Lower leg skin (tissue), 3 donors: Measurements from ENCODE around the gene ICOS.

Experiments used
- POLR2A ChIP-seq, 2 donors: fragments of 450-650 bp; IDR thresholded peaks; one replicate each; pipeline ENCODE4 v1.6.1; 2016 to 2017; ENCODE audit warnings: antibody characterized with exemption in 2 of 2, mild to moderate bottlenecking in 1 of 2, moderate library complexity in 1 of 2
- TF ChIP-seq, protein P1 (sequence below), 3 donors: fragments of 450-650 bp; IDR thresholded peaks; one replicate each; pipeline ENCODE4 v1.5.1; 2016; ENCODE audit warnings: antibody characterized with exemption in 3 of 3, mild to moderate bottlenecking in 3 of 3, moderate library complexity in 2 of 3

GRCh38 chr2:203909261-203909967 lies 27.1 kb upstream of the ICOS start:
- TF ChIP-seq, protein P1, sequence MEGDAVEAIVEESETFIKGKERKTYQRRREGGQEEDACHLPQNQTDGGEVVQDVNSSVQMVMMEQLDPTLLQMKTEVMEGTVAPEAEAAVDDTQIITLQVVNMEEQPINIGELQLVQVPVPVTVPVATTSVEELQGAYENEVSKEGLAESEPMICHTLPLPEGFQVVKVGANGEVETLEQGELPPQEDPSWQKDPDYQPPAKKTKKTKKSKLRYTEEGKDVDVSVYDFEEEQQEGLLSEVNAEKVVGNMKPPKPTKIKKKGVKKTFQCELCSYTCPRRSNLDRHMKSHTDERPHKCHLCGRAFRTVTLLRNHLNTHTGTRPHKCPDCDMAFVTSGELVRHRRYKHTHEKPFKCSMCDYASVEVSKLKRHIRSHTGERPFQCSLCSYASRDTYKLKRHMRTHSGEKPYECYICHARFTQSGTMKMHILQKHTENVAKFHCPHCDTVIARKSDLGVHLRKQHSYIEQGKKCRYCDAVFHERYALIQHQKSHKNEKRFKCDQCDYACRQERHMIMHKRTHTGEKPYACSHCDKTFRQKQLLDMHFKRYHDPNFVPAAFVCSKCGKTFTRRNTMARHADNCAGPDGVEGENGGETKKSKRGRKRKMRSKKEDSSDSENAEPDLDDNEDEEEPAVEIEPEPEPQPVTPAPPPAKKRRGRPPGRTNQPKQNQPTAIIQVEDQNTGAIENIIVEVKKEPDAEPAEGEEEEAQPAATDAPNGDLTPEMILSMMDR (IDR thresholded peaks at IDR 0.05): peak in 1 of 3 donors; percentile 42
- no peak for TF ChIP-seq POLR2A (IDR thresholded peaks at IDR 0.05)
